ENCODE results near the gene TMEM120B.

GRCh38 chr12:121822393-121823100 lies 110.0 kb downstream of the TMEM120B start:
- TF ChIP-seq EZH2 (IDR thresholded peaks at IDR 0.05; ENCODE audit: borderline replicate concordance, low read length) (no peak), CTCF (IDR thresholded peaks at IDR 0.05; ENCODE audit: low read length) (no peak)

All from OCI-LY1 (cell line).